ENCODE measurements around the gene ANKRD33B. TPM values are rescaled to one million over a fixed set of nuclear protein-coding genes. Genes with fewer than 3 reads are reported as not detected.
"Not testable (repeated sequence)": the region's sequence is repeated elsewhere in the genome, so short reads cannot be mapped to it uniquely, and the experiment has no call there.

ANKRD33B gene
- total RNA-seq, 1 donor from 2014 or later, result 8.1 TPM

- DNase-seq, result no peak
Measured at GRCh38 chr5:10537624-10538023, 26.2 kb upstream of the ANKRD33B start.

GRCh38 chr5:10538103-10538788, 25.6 kb upstream of the ANKRD33B start:
- no peak for DNase-seq

- DNase-seq, result no peak
Measured at GRCh38 chr5:10538789-10539686, 24.8 kb upstream of the ANKRD33B start.

- no peak for DNase-seq
Measured at GRCh38 chr5:10539687-10539998, 24.2 kb upstream of the ANKRD33B start.

GRCh38 chr5:10540036-10540544, 23.8 kb upstream of the ANKRD33B start:
- no peak for DNase-seq

- DNase-seq, result no peak
Measured at GRCh38 chr5:10540951-10541646, 22.8 kb upstream of the ANKRD33B start.

GRCh38 chr5:10542055-10542550, 21.8 kb upstream of the ANKRD33B start:
- DNase-seq, result no peak

- DNase-seq, result no peak
Measured at GRCh38 chr5:10543585-10544040, 20.3 kb upstream of the ANKRD33B start.

GRCh38 chr5:10545084-10545483, 18.8 kb upstream of the ANKRD33B start:
- no peak for DNase-seq

- no peak for DNase-seq
Measured at GRCh38 chr5:10546186-10546585, 17.7 kb upstream of the ANKRD33B start.

GRCh38 chr5:10548418-10549122, 15.3 kb upstream of the ANKRD33B start:
- DNase-seq, result no peak

GRCh38 chr5:10549123-10549514, 14.8 kb upstream of the ANKRD33B start:
- DNase-seq, result not testable (repeated sequence)

GRCh38 chr5:10550222-10550995, 13.5 kb upstream of the ANKRD33B start:
- no peak for DNase-seq

- DNase-seq, result no peak
Measured at GRCh38 chr5:10551782-10552138, 12.1 kb upstream of the ANKRD33B start.

GRCh38 chr5:10552183-10553143, 11.4 kb upstream of the ANKRD33B start:
- DNase-seq, result no peak

GRCh38 chr5:10553476-10553875, 10.4 kb upstream of the ANKRD33B start:
- DNase-seq, result no peak

- DNase-seq, result no peak
Measured at GRCh38 chr5:10555277-10555684, 8.6 kb upstream of the ANKRD33B start.

GRCh38 chr5:10556289-10556807, 7.5 kb upstream of the ANKRD33B start:
- no peak for DNase-seq

- DNase-seq, result no peak
Measured at GRCh38 chr5:10556893-10557746, 6.8 kb upstream of the ANKRD33B start.

Measured in tongue (tissue), 2 donors.